Astrocyte of the spinal cord (primary cell): ENCODE results near the gene XPO6.

Experiments used
- DNase-seq: peaks from one replicate; pipeline ENCODE4 v3.0.0; 2011; ENCODE audit warnings: low read depth, low spot score
- H3K4me3 ChIP-seq: 2 replicates; pipeline ENCODE4 v1.5.1; 2011; ENCODE audit warnings: low read depth, mild to moderate bottlenecking, low read length, moderate library complexity
- CTCF ChIP-seq: IDR thresholded peaks from 2 replicates; pipeline ENCODE4 v1.5.1; 2012; ENCODE audit warnings: low read depth, mild to moderate bottlenecking, low read length, inconsistent platforms
- in situ Hi-C: cut with HindIII; loops from 2 replicates; pipeline ENCODE4 v1.10.0; 2017; ENCODE audit warnings: low sequenced_read_pairs

XPO6 gene

DNA sequence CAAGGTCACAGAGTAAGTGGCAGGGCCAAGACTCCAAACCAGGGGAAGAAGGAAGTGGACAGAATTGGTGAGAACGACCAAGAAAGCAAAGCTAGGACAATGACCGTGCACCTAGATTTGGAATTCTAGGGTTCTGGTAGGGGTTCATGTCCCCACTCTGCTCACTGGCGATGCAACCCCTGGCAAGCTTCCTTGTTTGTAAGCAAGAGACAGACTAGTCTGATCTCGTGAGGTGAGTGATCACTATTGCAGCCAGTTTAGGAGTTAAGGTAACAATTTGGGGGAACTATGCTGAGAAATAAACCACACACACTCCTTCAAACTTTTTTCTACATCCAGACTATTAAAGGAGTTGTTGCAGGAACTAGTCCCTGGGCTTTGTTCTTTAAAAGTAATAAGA is 48.1 kb downstream of the XPO6 start:
- no peak overlapping the region for H3K4me3 ChIP-seq
- no peak for DNase-seq
- TF ChIP-seq CTCF, result no peak
- in situ Hi-C loops, result no loop called here

DNA sequence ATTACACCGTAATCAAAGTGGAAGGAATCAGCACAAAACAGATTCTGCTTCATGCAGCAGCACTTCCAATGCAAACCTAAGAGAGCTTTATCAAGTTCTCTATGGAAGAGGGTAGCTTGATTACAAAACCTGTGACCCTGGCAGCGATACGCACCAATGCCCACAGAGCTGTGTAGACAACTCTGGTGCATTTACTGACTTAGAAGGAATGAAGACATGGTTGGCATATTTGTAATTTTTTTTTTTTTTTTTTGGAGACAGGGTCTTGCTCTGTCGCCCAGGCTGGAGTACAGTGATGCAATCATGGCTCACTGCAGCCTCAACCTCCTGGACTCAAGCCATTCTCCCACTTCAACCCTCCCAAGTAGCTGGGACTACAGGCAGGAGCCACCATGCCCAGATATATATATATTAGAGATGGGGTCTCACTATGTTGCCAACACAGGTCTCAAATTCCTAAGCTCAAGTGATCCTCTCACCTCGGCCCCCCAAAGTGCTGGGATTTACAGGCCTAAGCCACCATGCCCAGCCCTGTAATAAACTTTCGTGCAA is 49.4 kb downstream of the XPO6 start:
- no peak overlapping the region for H3K4me3 ChIP-seq
- in situ Hi-C loops, result no loop called here
- no peak for DNase-seq
- TF ChIP-seq CTCF, result no peak

DNA sequence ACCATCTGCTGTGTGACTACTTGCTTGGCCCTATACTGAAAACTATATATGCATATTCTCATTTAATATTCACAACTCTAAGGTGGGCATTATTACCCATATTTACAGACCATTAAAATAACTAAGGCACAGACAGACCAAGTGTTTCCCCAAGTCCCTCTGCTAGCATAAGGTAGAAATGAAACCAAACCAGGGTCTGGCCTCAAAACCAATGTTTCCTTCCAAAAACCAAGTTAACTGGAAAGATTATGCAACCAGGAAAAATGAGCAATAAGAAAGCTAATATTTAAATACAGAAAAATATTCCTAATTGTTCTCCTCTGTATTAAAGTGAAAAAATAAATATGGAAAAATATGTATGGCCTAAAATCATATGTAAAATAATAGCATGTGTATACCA is 50.1 kb downstream of the XPO6 start:
- no peak overlapping the region for H3K4me3 ChIP-seq
- no peak for TF ChIP-seq CTCF
- no peak for DNase-seq
- in situ Hi-C loops, result no loop called here

- no peak for TF ChIP-seq CTCF
- H3K4me3 ChIP-seq, result no peak overlapping the region
- in situ Hi-C loops, result no loop called here
- no peak for DNase-seq
Observed at GRCh38 chr16:28158136-28158535, 53.6 kb downstream of the XPO6 start.

DNA sequence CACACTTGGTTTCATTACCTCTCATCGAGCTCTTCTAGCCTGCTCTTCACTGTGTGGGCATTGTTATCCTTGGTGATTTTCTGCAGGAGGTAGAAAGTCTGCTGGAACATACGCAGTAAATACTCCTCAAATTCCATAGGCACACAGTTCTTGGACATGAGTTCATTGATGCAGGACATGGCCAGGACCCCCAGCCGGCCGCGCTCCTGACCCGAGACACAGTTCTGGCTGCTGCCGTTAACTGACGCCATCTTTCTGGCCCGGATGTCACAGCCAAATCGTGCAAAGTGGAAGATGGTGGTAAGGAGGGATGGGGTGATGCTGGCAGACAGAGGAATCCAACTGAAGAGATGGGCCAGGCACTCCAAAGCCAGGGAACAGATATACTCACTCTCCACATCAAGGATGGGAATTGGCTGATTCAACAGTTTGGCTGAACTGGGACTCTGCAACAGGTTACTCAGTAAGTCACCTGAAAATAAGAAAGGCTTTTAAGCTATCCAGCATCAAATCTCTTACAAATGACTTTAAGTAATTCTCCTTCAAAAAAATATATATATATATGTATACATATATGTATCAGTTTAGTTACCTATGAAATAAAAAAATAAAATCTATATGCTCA is 55.6 kb downstream of the XPO6 start:
- no peak for DNase-seq
- in situ Hi-C loops, result no loop called here
- TF ChIP-seq CTCF, result no peak
- no peak overlapping the region for H3K4me3 ChIP-seq

- in situ Hi-C loops, result no loop called here
- DNase-seq, result no peak
- TF ChIP-seq CTCF, result no peak
- no peak overlapping the region for H3K4me3 ChIP-seq
Observed at GRCh38 chr16:28155293-28155692, 56.5 kb downstream of the XPO6 start.
